ENCODE measurements around the gene DPF3.

Gene DPF3

GRCh38 chr14:72893636-72894322 is at the start of gene DPF3:
Gene DPF3 (minus strand): TSS chr14:72894101. CDS start chr14:72894088, 13 bp downstream.
- no peak for TF ChIP-seq EZH2 (optimal IDR thresholded peaks at IDR 0.05; ENCODE audit: low read depth, low read length)
- no peak for TF ChIP-seq CTCF (IDR thresholded peaks at IDR 0.05; ENCODE audit: low read length)
- TF ChIP-seq EZH2phosphoT487 (IDR thresholded peaks at IDR 0.05; ENCODE audit: low read length): no peak
- peaks cover 12% of the 10 kb centered on the region; the same call in 1 of the 2 replicates for H3K4me1 ChIP-seq (ENCODE audit: low read length)
- peak within 1 kb of the TSS; percentile 80 for H3K4me3 ChIP-seq (ENCODE audit: low read length)
- no peaks in the 10 kb centered on the region for H3K27me3 ChIP-seq (replicated peaks; ENCODE audit: insufficient read depth, low read length)
- H3K79me2 ChIP-seq (ENCODE audit: low read length): peaks cover 50% of the 10 kb centered on the region
- H3K27ac ChIP-seq (ENCODE audit: low read length): peak within 1 kb of the TSS; percentile 78; the same call in 1 of the 2 replicates
- H3K9ac ChIP-seq (ENCODE audit: low read length): peak within 1 kb of the TSS; percentile 79
- no peaks in the 10 kb centered on the region for H3K9me3 ChIP-seq (replicated peaks; ENCODE audit: insufficient read depth, low read length)
- H3K9me2 ChIP-seq (replicated peaks; ENCODE audit: insufficient read depth, low read length): no peaks in the 10 kb centered on the region
- H3K36me3 ChIP-seq (replicated peaks; ENCODE audit: insufficient read depth, low read length): no peaks in the 10 kb centered on the region
- H4K20me1 ChIP-seq (ENCODE audit: insufficient read depth, low read length): no peaks in the 10 kb centered on the region
- H3K4me2 ChIP-seq (ENCODE audit: low read depth, low read length): peak within 1 kb of the TSS; percentile 96
- DNase-seq: peak; percentile 92
- peaks cover 30% of the 10 kb centered on the region for H3F3A ChIP-seq (ENCODE audit: insufficient read depth, low read length)
- H2AFZ ChIP-seq (ENCODE audit: low read length): peak within 1 kb of the TSS; percentile 58; the same call in 1 of the 2 replicates

- H3K9me3 ChIP-seq (replicated peaks; ENCODE audit: insufficient read depth, low read length): no peaks in the 10 kb centered on the region
- no peak for DNase-seq
- no peaks in the 10 kb centered on the region for H3K9me2 ChIP-seq (replicated peaks; ENCODE audit: insufficient read depth, low read length)
- no peaks in the 10 kb centered on the region for H3K36me3 ChIP-seq (replicated peaks; ENCODE audit: insufficient read depth, low read length)
- H3K27me3 ChIP-seq (replicated peaks; ENCODE audit: insufficient read depth, low read length): no peaks in the 10 kb centered on the region
- no peaks in the 10 kb centered on the region for H3F3A ChIP-seq (ENCODE audit: insufficient read depth, low read length)
- no peak overlapping the region for H3K4me2 ChIP-seq (ENCODE audit: low read depth, low read length)
- no peak overlapping the region for H3K27ac ChIP-seq (ENCODE audit: low read length)
- no peak overlapping the region for H2AFZ ChIP-seq (ENCODE audit: low read length)
- H3K4me1 ChIP-seq (ENCODE audit: low read length): no peaks in the 10 kb centered on the region
- no peaks in the 10 kb centered on the region for H3K79me2 ChIP-seq (ENCODE audit: low read length)
- no peak overlapping the region for H3K4me3 ChIP-seq (ENCODE audit: low read length)
- H4K20me1 ChIP-seq (ENCODE audit: insufficient read depth, low read length): no peaks in the 10 kb centered on the region
- no peak overlapping the region for H3K9ac ChIP-seq (ENCODE audit: low read length)
- TF ChIP-seq CTCF (IDR thresholded peaks at IDR 0.05; ENCODE audit: low read length) (no peak), EZH2phosphoT487 (IDR thresholded peaks at IDR 0.05; ENCODE audit: low read length) (no peak), EZH2 (optimal IDR thresholded peaks at IDR 0.05; ENCODE audit: low read depth, low read length) (no peak)
Observed at GRCh38 chr14:72942934-72943333, 49.0 kb upstream of the DPF3 start.

- no peak overlapping the region for H3K27ac ChIP-seq (ENCODE audit: low read length)
- no peak overlapping the region for H2AFZ ChIP-seq (ENCODE audit: low read length)
- DNase-seq: no peak
- no peaks in the 10 kb centered on the region for H3K9me2 ChIP-seq (replicated peaks; ENCODE audit: insufficient read depth, low read length)
- no peak for TF ChIP-seq EZH2phosphoT487 (IDR thresholded peaks at IDR 0.05; ENCODE audit: low read length)
- no peak for TF ChIP-seq EZH2 (optimal IDR thresholded peaks at IDR 0.05; ENCODE audit: low read depth, low read length)
- no peak for TF ChIP-seq CTCF (IDR thresholded peaks at IDR 0.05; ENCODE audit: low read length)
- H3K4me1 ChIP-seq (ENCODE audit: low read length): no peaks in the 10 kb centered on the region
- no peaks in the 10 kb centered on the region for H3K9me3 ChIP-seq (replicated peaks; ENCODE audit: insufficient read depth, low read length)
- no peak overlapping the region for H3K9ac ChIP-seq (ENCODE audit: low read length)
- no peak overlapping the region for H3K4me2 ChIP-seq (ENCODE audit: low read depth, low read length)
- no peaks in the 10 kb centered on the region for H3F3A ChIP-seq (ENCODE audit: insufficient read depth, low read length)
- no peak overlapping the region for H3K4me3 ChIP-seq (ENCODE audit: low read length)
- H4K20me1 ChIP-seq (ENCODE audit: insufficient read depth, low read length): no peaks in the 10 kb centered on the region
- no peaks in the 10 kb centered on the region for H3K36me3 ChIP-seq (replicated peaks; ENCODE audit: insufficient read depth, low read length)
- H3K79me2 ChIP-seq (ENCODE audit: low read length): no peaks in the 10 kb centered on the region
- H3K27me3 ChIP-seq (replicated peaks; ENCODE audit: insufficient read depth, low read length): no peaks in the 10 kb centered on the region
Observed at GRCh38 chr14:72941286-72941985, 47.5 kb upstream of the DPF3 start.
